DOHH2 (cell line): ENCODE results near the gene SNX17.
A peak's percentile ranks its signal among the peaks of the same experiment; 100 is the strongest.

ENCODE experiments used
- H3F3A ChIP-seq: fragments of 200-600 bp; sonication (generic), shearing (Covaris generic); 2 replicates; pipeline ENCODE4 v1.6.0; 2016; ENCODE audit warnings: antibody characterized with exemption, mild to moderate bottlenecking; ENCODE audit not compliant: control insufficient read depth, insufficient read depth
- H3K27ac ChIP-seq: fragments of 200-600 bp; sonication (generic); 2 replicates; pipeline ENCODE4 v1.5.1; 2014; ENCODE audit warnings: low read depth, mild to moderate bottlenecking, low read length, moderate library complexity
- H3K27me3 ChIP-seq: fragments of 200-600 bp; sonication (generic); 2 replicates; pipeline ENCODE4 v1.6.1; 2014; ENCODE audit warnings: mild to moderate bottlenecking, low read length, mixed read lengths; ENCODE audit not compliant: control insufficient read depth
- H3K36me3 ChIP-seq: fragments of 200-600 bp; sonication (generic); 2 replicates; pipeline ENCODE4 v1.6.1; 2014; ENCODE audit warnings: mild to moderate bottlenecking, low read length, moderate library complexity, mixed read lengths; ENCODE audit not compliant: control insufficient read depth
- H3K4me1 ChIP-seq: fragments of 200-600 bp; sonication (generic); 2 replicates; pipeline ENCODE4 v1.6.1; 2014; ENCODE audit warnings: mild to moderate bottlenecking, low read length, mixed read lengths; ENCODE audit not compliant: control insufficient read depth
- H3K4me2 ChIP-seq: fragments of 200-600 bp; sonication (generic); 2 replicates; pipeline ENCODE4 v1.6.0; 2014; ENCODE audit warnings: mild to moderate bottlenecking, low read length, moderate library complexity
- H3K4me3 ChIP-seq: fragments of 200-600 bp; sonication (generic); 2 replicates; pipeline ENCODE4 v1.5.1; 2014; ENCODE audit warnings: mild to moderate bottlenecking, low read length, mixed read lengths
- H3K79me2 ChIP-seq: fragments of 200-600 bp; sonication (generic); 2 replicates; pipeline ENCODE4 v1.6.1; 2014; ENCODE audit warnings: mild to moderate bottlenecking, low read length, mixed read lengths; ENCODE audit not compliant: control insufficient read depth
- H3K9me2 ChIP-seq: fragments of 200-600 bp; sonication (generic); replicated peaks from 2 replicates; pipeline ENCODE4 v1.6.1; 2014; ENCODE audit warnings: mild to moderate bottlenecking, low read length, mixed read lengths; ENCODE audit not compliant: control insufficient read depth
- H3K9me3 ChIP-seq: fragments of 200-600 bp; sonication (generic); 2 replicates; pipeline ENCODE4 v1.6.1; 2014; ENCODE audit warnings: antibody characterized with exemption, low read length, mixed read lengths; ENCODE audit not compliant: control insufficient read depth, insufficient read depth
- H4K20me1 ChIP-seq: fragments of 200-600 bp; sonication (generic); 2 replicates; pipeline ENCODE4 v1.6.0; 2014; ENCODE audit warnings: low read depth, mild to moderate bottlenecking, antibody characterized with exemption, low read length, moderate library complexity; ENCODE audit not compliant: control insufficient read depth, insufficient read depth
- EZH2phosphoT487 ChIP-seq: fragments of 200-600 bp; sonication (generic); IDR thresholded peaks from 2 replicates; pipeline ENCODE4 v1.6.1; 2017; ENCODE audit warnings: borderline replicate concordance, mild to moderate bottlenecking, antibody characterized with exemption, low read length, moderate library complexity, mixed read lengths
- TF ChIP-seq, protein P1 (sequence below): fragments of 200-600 bp; sonication (generic); IDR thresholded peaks from one replicate; pipeline ENCODE4 v1.5.1; 2014; ENCODE audit warnings: antibody characterized with exemption, mild to moderate bottlenecking, low read depth, low read length; ENCODE audit not compliant: poor library complexity, severe bottlenecking

Gene SNX17

DNA sequence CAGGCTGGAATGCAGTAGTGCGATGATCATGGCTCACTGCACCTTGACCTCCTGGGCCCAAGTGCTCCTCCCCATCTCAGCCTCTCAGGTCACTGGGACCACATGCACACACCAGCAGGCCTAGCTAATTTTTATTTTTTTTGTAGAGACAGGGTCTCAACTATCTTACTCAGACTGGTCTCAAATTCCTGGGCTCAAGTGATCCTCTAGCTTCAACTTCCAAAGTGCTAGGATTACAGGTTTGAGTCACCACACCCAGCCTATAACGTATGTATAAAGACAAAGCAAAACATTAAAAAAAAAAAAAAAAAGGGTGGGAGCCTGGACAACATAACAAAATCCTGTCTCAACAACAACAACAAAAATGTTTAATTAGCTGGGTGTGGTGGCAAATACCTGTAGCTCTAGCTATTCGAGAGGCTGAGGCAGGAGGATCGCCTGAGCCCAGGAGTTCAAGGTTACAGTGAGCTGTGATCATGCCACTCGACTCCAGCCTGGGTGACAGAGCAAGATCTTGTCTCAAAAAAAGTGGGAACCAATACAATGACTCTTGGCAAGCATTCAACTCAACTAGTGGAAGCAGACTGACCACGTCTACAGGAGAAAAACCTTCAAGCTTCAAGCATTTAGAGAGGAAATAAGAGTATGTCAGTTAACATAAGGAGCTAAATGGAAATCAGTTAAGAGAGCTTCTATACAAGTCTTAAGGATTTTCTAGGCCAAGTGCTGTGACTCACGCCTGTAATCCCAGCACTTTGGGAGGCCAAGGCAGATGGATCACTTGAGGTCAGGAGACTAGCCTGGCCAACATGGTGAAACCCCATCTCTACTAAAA, 16.4 kb upstream of the SNX17 start:
- no peak for TF ChIP-seq EZH2phosphoT487
- TF ChIP-seq, protein P1, sequence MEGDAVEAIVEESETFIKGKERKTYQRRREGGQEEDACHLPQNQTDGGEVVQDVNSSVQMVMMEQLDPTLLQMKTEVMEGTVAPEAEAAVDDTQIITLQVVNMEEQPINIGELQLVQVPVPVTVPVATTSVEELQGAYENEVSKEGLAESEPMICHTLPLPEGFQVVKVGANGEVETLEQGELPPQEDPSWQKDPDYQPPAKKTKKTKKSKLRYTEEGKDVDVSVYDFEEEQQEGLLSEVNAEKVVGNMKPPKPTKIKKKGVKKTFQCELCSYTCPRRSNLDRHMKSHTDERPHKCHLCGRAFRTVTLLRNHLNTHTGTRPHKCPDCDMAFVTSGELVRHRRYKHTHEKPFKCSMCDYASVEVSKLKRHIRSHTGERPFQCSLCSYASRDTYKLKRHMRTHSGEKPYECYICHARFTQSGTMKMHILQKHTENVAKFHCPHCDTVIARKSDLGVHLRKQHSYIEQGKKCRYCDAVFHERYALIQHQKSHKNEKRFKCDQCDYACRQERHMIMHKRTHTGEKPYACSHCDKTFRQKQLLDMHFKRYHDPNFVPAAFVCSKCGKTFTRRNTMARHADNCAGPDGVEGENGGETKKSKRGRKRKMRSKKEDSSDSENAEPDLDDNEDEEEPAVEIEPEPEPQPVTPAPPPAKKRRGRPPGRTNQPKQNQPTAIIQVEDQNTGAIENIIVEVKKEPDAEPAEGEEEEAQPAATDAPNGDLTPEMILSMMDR, result no peak
- Histone ChIP-seq H3K9me3 (no peaks in the 10 kb centered on the region), H3K4me3 (no peak overlapping the region), H3F3A (peaks cover 2% of the 10 kb centered on the region; the same call in 1 of the 2 replicates), H4K20me1 (no peaks in the 10 kb centered on the region), H3K4me2 (0 out of 2 replicates have a peak overlapping the region, but pooled peaks have one; percentile 0), H3K27me3 (no peaks in the 10 kb centered on the region), H3K4me1 (peaks cover 49% of the 10 kb centered on the region), H3K36me3 (peaks cover 27% of the 10 kb centered on the region), H3K79me2 (peaks cover 97% of the 10 kb centered on the region), H3K9me2 (no peaks in the 10 kb centered on the region), H3K27ac (no peak overlapping the region)

DNA sequence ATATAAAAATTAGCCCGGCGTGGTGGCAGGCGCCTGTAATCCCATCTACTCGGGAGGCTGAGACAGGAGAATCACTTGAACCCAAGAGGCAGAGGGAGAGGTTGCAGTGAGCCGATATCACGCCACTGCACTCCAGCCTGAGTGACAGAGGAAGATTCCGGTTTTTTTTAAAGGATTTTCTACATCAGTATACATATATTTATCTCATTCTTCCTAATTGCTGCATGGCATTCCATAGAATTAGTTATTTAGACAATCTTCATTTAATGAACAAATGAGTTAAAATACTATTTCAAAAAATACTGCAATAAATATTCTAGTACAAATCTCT, 15.9 kb upstream of the SNX17 start:
- no peaks in the 10 kb centered on the region for H3K27me3 ChIP-seq
- H3K9me2 ChIP-seq, result no peaks in the 10 kb centered on the region
- no peaks in the 10 kb centered on the region for H4K20me1 ChIP-seq
- H3K4me2 ChIP-seq, result peak overlapping the region; percentile 87; the same call in 1 of the 2 replicates
- no peak for TF ChIP-seq EZH2phosphoT487
- TF ChIP-seq, protein P1, result no peak
- H3K36me3 ChIP-seq, result peaks cover 27% of the 10 kb centered on the region
- peaks cover 92% of the 10 kb centered on the region for H3K79me2 ChIP-seq
- H3K9me3 ChIP-seq, result no peaks in the 10 kb centered on the region
- no peak overlapping the region for H3K27ac ChIP-seq
- peaks cover 2% of the 10 kb centered on the region; the same call in 1 of the 2 replicates for H3F3A ChIP-seq
- no peak overlapping the region; the same call in 1 of the 2 replicates for H3K4me3 ChIP-seq
- H3K4me1 ChIP-seq, result peaks cover 49% of the 10 kb centered on the region

DNA sequence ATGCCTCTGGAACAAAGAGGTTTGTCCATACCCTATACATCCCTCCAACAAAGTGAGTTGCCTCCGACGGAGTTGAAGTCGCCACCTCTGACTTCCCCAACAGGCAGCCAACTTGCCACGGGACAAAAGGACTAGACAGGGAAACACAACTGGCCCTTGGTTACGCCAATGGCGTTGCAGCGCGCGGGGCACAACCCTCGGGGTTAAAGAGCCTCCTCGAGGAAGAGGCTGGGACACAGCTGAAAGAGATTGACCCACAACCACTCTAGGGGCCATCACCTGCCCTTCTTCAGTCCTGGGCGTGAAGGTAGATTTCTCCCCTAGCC, 14.4 kb upstream of the SNX17 start:
- Histone ChIP-seq H3K9me2 (no peaks in the 10 kb centered on the region), H3K4me3 (peak overlapping the region; percentile 95), H3K27ac (peak overlapping the region; percentile 88), H3K36me3 (peaks cover 27% of the 10 kb centered on the region), H3K4me2 (peak overlapping the region; percentile 87), H3K4me1 (peaks cover 37% of the 10 kb centered on the region), H3K9me3 (no peaks in the 10 kb centered on the region), H4K20me1 (no peaks in the 10 kb centered on the region), H3K27me3 (no peaks in the 10 kb centered on the region), H3K79me2 (peaks cover 83% of the 10 kb centered on the region), H3F3A (no peaks in the 10 kb centered on the region)
- no peak for TF ChIP-seq EZH2phosphoT487
- TF ChIP-seq, protein P1, result no peak
